ENCODE measurements around the gene COL27A1. TPM values are rescaled to one million over a fixed set of nuclear protein-coding genes. Genes with fewer than 3 reads are reported as not detected.

COL27A1 gene
- polyA plus RNA-seq, 1 of the 3 experiments (the other 2 are of a cell fraction): 8.7 TPM

DNA sequence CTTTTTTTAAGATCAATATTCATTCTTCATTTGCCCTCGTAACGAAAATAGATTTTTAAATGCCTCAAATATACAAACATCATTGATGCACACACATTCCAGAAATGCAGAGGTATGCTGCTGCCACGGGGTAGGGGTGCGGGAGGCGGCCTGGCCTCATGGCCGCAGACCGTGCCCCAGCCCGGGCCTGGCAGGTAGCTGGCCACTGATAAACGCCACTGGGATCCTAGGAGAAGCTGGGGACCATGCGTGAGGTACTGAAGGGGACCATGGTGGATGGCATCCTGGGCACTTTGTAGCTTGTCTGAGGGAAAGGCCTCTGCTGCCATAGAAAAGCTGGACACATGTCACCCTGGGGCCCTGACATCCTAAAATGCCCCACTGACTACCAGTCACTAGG, 180.8 kb downstream of the COL27A1 start (continued):
- TF ChIP-seq, protein P1, sequence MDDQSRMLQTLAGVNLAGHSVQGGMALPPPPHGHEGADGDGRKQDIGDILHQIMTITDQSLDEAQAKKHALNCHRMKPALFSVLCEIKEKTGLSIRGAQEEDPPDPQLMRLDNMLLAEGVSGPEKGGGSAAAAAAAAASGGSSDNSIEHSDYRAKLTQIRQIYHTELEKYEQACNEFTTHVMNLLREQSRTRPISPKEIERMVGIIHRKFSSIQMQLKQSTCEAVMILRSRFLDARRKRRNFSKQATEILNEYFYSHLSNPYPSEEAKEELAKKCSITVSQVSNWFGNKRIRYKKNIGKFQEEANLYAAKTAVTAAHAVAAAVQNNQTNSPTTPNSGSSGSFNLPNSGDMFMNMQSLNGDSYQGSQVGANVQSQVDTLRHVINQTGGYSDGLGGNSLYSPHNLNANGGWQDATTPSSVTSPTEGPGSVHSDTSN (IDR thresholded peaks at IDR 0.05): no peak

DNA sequence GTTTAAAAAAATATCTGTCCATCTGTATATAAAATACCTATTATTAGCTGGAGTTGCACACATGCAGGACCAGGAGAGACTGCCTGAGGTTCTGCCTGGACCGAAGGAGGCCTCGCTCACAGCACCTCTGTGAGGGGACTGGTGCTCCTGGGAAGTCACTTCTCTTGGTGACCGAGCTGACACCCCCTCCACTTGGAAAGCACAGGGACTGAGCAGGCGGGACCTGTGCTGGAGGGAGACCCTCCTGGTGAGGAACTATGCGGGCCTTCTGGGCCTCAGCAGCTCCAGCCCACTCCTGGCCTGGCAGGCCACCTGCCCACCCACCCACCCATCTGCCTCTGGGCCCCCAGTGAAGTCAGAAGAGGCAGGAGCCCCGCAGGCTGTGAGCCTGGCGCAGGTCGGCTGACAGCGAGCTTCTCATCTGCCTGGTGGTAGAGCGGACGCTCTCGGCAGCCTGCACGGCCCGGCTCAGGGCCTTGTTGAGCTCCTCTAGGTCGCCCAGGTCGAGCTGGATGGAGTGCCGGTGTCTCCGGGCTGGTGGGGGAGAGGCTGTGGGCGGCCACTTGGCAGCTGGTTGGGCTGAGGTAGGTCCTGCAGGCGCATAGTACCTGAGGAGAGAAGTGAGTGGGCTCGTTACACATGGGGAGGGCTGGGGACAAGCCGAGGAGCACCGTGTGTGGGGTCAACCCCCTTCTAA, 181.5 kb downstream of the COL27A1 start:
- TF ChIP-seq RAD21 (IDR thresholded peaks at IDR 0.05; ENCODE audit: low read length) (no peak), MEF2A (IDR thresholded peaks at IDR 0.05; ENCODE audit: borderline replicate concordance, low read depth) (no peak), TAF1 (IDR thresholded peaks at IDR 0.05; ENCODE audit: borderline replicate concordance, low read depth, low read length) (no peak), FOSL2 (IDR thresholded peaks at IDR 0.05; ENCODE audit: borderline replicate concordance, low read depth) (no peak)
- no peaks in the 10 kb centered on the region for H3K4me1 ChIP-seq (ENCODE audit: control insufficient read depth in 1 of 2, insufficient read depth in 2 of 2, low read depth in 1 of 2, low read length in 1 of 2)
- H3F3A ChIP-seq (replicated peaks; ENCODE audit: insufficient read depth): no peaks in the 10 kb centered on the region
- no peaks in the 10 kb centered on the region for H4K20me1 ChIP-seq (ENCODE audit: insufficient read depth)
- ChIA-PET CTCF (interaction anchor here (0.7 to 1.1 kb wide), 3 partner anchors 27 to 73 kb away, joined by 3 to 4 read pairs (median 3); no protein-coding TSS in a partner anchor), POLR2A (no interaction called here)
- no peak overlapping the region for H2AFZ ChIP-seq (ENCODE audit: low read depth)
- H3K4me2 ChIP-seq: no peak overlapping the region
- H3K79me2 ChIP-seq (ENCODE audit: insufficient read depth): no peaks in the 10 kb centered on the region
- no peaks in the 10 kb centered on the region for H3K9me3 ChIP-seq
- H3K9ac ChIP-seq: no peak overlapping the region
- H3K36me3 ChIP-seq (replicated peaks in 1 of 2; ENCODE audit: control insufficient read depth in 1 of 2, insufficient read depth in 2 of 2, low read length in 1 of 2): no peaks in the 10 kb centered on the region
- no peaks in the 10 kb centered on the region for H3K27me3 ChIP-seq (ENCODE audit: insufficient read depth)
- H3K9me2 ChIP-seq: no peaks in the 10 kb centered on the region
- H3K27ac ChIP-seq (ENCODE audit: low read depth in 2 of 2, low read length in 1 of 2): no peak overlapping the region
- H3K4me3 ChIP-seq (ENCODE audit: low read depth in 2 of 2, low read length in 1 of 2): no peak overlapping the region
- 95% methylated on average over 16 of the region's 23 CpGs for WGBS (ENCODE audit: low lambda C conversion rate)
- DNase-seq: no peak

DNA sequence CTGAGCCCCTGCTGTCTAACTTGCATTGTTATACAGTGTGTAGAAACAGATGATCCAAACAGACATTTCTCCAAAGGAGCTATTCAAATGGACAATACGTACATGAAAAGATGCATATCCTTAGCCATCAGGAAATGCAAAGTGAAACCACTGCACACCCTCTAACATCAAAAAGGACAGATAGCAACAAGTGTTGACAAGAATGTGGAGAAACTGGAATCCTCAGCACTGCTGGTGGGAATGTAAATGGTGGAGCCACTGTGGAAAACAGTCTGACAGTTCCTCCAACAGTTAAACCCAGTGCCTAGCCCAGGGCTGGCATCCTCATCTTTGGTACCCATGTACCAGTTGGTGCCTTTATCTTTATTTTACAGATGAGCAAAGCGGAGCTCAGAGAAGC, 182.8 kb downstream of the COL27A1 start:
- TF ChIP-seq RCOR1 (IDR thresholded peaks at IDR 0.05; ENCODE audit: low read length): no peak
- TF ChIP-seq EZH2phosphoT487 (IDR thresholded peaks at IDR 0.05; ENCODE audit: borderline replicate concordance, low read depth): no peak
- no peak for TF ChIP-seq EP300 (IDR thresholded peaks at IDR 0.05; ENCODE audit: borderline replicate concordance in 1 of 2, low read depth in 1 of 2, low read length in 1 of 2)
- no peak for TF ChIP-seq RAD21 (IDR thresholded peaks at IDR 0.05; ENCODE audit: low read length)
- no peak for TF ChIP-seq TCF12 (IDR thresholded peaks at IDR 0.05)
- TF ChIP-seq MXI1 (IDR thresholded peaks at IDR 0.05; ENCODE audit: low read depth, low read length): no peak
- TF ChIP-seq POLR2AphosphoS5 (IDR thresholded peaks at IDR 0.05; ENCODE audit: low read depth, low read length): no peak
- TF ChIP-seq JUND (IDR thresholded peaks at IDR 0.05): no peak
- TF ChIP-seq, protein P1 (IDR thresholded peaks at IDR 0.05): no peak
- TF ChIP-seq, protein P2, sequence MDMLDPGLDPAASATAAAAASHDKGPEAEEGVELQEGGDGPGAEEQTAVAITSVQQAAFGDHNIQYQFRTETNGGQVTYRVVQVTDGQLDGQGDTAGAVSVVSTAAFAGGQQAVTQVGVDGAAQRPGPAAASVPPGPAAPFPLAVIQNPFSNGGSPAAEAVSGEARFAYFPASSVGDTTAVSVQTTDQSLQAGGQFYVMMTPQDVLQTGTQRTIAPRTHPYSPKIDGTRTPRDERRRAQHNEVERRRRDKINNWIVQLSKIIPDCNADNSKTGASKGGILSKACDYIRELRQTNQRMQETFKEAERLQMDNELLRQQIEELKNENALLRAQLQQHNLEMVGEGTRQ (IDR thresholded peaks at IDR 0.05; ENCODE audit: borderline replicate concordance, low read depth, low read length): no peak
- no peak for TF ChIP-seq RXRA (IDR thresholded peaks at IDR 0.05; ENCODE audit: borderline replicate concordance, low read depth)
- TF ChIP-seq FOSL2 (IDR thresholded peaks at IDR 0.05; ENCODE audit: borderline replicate concordance, low read depth): no peak
- TF ChIP-seq, protein P3, sequence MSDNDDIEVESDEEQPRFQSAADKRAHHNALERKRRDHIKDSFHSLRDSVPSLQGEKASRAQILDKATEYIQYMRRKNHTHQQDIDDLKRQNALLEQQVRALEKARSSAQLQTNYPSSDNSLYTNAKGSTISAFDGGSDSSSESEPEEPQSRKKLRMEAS (IDR thresholded peaks at IDR 0.05; ENCODE audit: low read depth): no peak
- no peak for TF ChIP-seq CHD2 (IDR thresholded peaks at IDR 0.05; ENCODE audit: low read length, partially characterized antibody)
- TF ChIP-seq, protein P4, sequence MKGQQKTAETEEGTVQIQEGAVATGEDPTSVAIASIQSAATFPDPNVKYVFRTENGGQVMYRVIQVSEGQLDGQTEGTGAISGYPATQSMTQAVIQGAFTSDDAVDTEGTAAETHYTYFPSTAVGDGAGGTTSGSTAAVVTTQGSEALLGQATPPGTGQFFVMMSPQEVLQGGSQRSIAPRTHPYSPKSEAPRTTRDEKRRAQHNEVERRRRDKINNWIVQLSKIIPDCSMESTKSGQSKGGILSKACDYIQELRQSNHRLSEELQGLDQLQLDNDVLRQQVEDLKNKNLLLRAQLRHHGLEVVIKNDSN (IDR thresholded peaks at IDR 0.05; ENCODE audit: borderline replicate concordance, low read depth): no peak
- TF ChIP-seq GABPA (IDR thresholded peaks at IDR 0.05; ENCODE audit: low read depth): no peak
- TF ChIP-seq, protein P5, sequence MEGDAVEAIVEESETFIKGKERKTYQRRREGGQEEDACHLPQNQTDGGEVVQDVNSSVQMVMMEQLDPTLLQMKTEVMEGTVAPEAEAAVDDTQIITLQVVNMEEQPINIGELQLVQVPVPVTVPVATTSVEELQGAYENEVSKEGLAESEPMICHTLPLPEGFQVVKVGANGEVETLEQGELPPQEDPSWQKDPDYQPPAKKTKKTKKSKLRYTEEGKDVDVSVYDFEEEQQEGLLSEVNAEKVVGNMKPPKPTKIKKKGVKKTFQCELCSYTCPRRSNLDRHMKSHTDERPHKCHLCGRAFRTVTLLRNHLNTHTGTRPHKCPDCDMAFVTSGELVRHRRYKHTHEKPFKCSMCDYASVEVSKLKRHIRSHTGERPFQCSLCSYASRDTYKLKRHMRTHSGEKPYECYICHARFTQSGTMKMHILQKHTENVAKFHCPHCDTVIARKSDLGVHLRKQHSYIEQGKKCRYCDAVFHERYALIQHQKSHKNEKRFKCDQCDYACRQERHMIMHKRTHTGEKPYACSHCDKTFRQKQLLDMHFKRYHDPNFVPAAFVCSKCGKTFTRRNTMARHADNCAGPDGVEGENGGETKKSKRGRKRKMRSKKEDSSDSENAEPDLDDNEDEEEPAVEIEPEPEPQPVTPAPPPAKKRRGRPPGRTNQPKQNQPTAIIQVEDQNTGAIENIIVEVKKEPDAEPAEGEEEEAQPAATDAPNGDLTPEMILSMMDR (IDR thresholded peaks at IDR 0.05): no peak
- Histone ChIP-seq H3K4me1 (ENCODE audit: control insufficient read depth in 1 of 2, insufficient read depth in 2 of 2, low read depth in 1 of 2, low read length in 1 of 2) (peaks cover 0 to under 1% of the 10 kb centered on the region in 2 experiments; a peak in 1 of 4 replicates), H2AFZ (ENCODE audit: low read depth) (no peak overlapping the region), H3K4me2 (no peak overlapping the region), H3K9me3 (no peaks in the 10 kb centered on the region), H3K27ac (ENCODE audit: low read depth in 2 of 2, low read length in 1 of 2) (no peak overlapping the region), H3K9me2 (no peaks in the 10 kb centered on the region), H3K9ac (no peak overlapping the region), H3K79me2 (ENCODE audit: insufficient read depth) (no peaks in the 10 kb centered on the region), H3K36me3 (replicated peaks in 1 of 2; ENCODE audit: control insufficient read depth in 1 of 2, insufficient read depth in 2 of 2, low read length in 1 of 2) (no peaks in the 10 kb centered on the region), H3F3A (replicated peaks; ENCODE audit: insufficient read depth) (no peaks in the 10 kb centered on the region), H3K27me3 (ENCODE audit: insufficient read depth) (no peaks in the 10 kb centered on the region), H3K4me3 (ENCODE audit: low read depth in 2 of 2, low read length in 1 of 2) (no peak overlapping the region), H4K20me1 (ENCODE audit: insufficient read depth) (no peaks in the 10 kb centered on the region)
- WGBS (ENCODE audit: low lambda C conversion rate): 79% methylated on average over 2 of the region's 2 CpGs
- ChIA-PET CTCF (interaction anchor here (0.6 to 0.9 kb wide), 3 partner anchors 27 to 316 kb away, joined by 3 read pairs; no protein-coding TSS in a partner anchor), POLR2A (no interaction called here)
- no peak for DNase-seq
